Tibial nerve (tissue), 4 donors: ENCODE data around the gene ANKS1A. TPM values are rescaled to one million over a fixed set of nuclear protein-coding genes. Genes with fewer than 3 reads are reported as not detected.
"Not testable (repeated sequence)": the region's sequence is repeated elsewhere in the genome, so short reads cannot be mapped to it uniquely, and the experiment has no call there.

Source experiments
- DNase-seq, 2 donors: peaks; one replicate each; pipeline ENCODE4 v3.0.0-alpha.2; 2019; ENCODE audit warnings: low spot score in 2 of 2
- H3K27ac ChIP-seq, 4 donors: fragments of 200-600 bp; sonication (generic) in 3 of 4; one replicate each; pipeline ENCODE4 v1.5.1; 2017 to 2019; ENCODE audit warnings: mild to moderate bottlenecking in 1 of 4
- H3K27me3 ChIP-seq, 2 donors: fragments of 200-600 bp; sonication (generic) in 1 of 2; one replicate each; pipeline versions ENCODE4 v1.5.1 to v1.6.0; 2017 to 2019
- H3K36me3 ChIP-seq, 3 donors: fragments of 200-600 bp; sonication (generic); one replicate each; pipeline ENCODE4 v1.5.1; 2018 to 2019
- H3K4me1 ChIP-seq, 4 donors: fragments of 200-600 bp; sonication (generic) in 3 of 4; one replicate each; pipeline ENCODE4 v1.5.1; 2017 to 2019
- H3K4me3 ChIP-seq, 4 donors: fragments of 200-600 bp; sonication (generic) in 3 of 4; one replicate each; pipeline ENCODE4 v1.5.1; 2017 to 2019; ENCODE audit warnings: mild to moderate bottlenecking in 1 of 4, moderate library complexity in 1 of 4
- H3K9me3 ChIP-seq, 4 donors: fragments of 200-600 bp; sonication (generic) in 3 of 4; one replicate each; pipeline ENCODE4 v1.5.1; 2017 to 2019
- CTCF ChIP-seq, 5 experiments: fragments of 200-600 bp in 3 of 5; fragments of 450-650 bp in 2 of 5; sonication (generic) in 3 of 5; IDR thresholded peaks; one replicate each; pipeline ENCODE4 v1.5.1; 2016 to 2019; ENCODE audit warnings: antibody characterized with exemption in 5 of 5, mild to moderate bottlenecking in 3 of 5, moderate library complexity in 2 of 5
- EP300 ChIP-seq, 2 donors: sonication (generic); formaldehyde crosslinking; IDR thresholded peaks; one replicate each; pipeline ENCODE4 v1.6.1; 2017; ENCODE audit warnings: antibody characterized with exemption in 2 of 2, mild to moderate bottlenecking in 1 of 2
- POLR2A ChIP-seq, 2 donors: fragments of 450-650 bp; IDR thresholded peaks; one replicate each; pipeline ENCODE4 v1.6.1; 2017; ENCODE audit warnings: antibody characterized with exemption in 2 of 2, mild to moderate bottlenecking in 2 of 2, moderate library complexity in 2 of 2
- WGBS, 2 donors: methylation state at CpG; one replicate each; pipeline ENCODE4 v1.1.5; 2018; 5-methylcytosine and 5-hydroxymethylcytosine counted together
- total RNA-seq, 4 donors: library from RNA; depleted of rRNA; stranded (reverse); fragments of >200 nt; gene quantifications; one replicate each; pipeline ENCODE4 v1.1.0, GENCODE V29; 2016

ANKS1A gene
- total RNA-seq, 4 donors from 2014 or later = 39.3 to 55.9 (median 44.0) TPM

- Histone ChIP-seq H3K4me1 (peaks cover 0 to 9% (median 0%) of the 10 kb centered on the region in 4 donors), H3K9me3 (no peaks in the 10 kb centered on the region), H3K27ac (no peak overlapping the region), H3K27me3 (no peaks in the 10 kb centered on the region), H3K36me3 (no peaks in the 10 kb centered on the region), H3K4me3 (no peak overlapping the region)
- no peak for DNase-seq
- TF ChIP-seq CTCF (IDR thresholded peaks at IDR 0.05) (no peak), POLR2A (IDR thresholded peaks at IDR 0.05) (no peak), EP300 (IDR thresholded peaks at IDR 0.05) (no peak)
Observed at GRCh38 chr6:34926655-34927054, 37.6 kb downstream of the ANKS1A start.

- 71 to 75% methylated on average over 3 of the region's 3 CpGs for WGBS, 2 donors
- TF ChIP-seq POLR2A (IDR thresholded peaks at IDR 0.05) (no peak), EP300 (IDR thresholded peaks at IDR 0.05) (no peak), CTCF (IDR thresholded peaks at IDR 0.05) (no peak)
- Histone ChIP-seq H3K4me3 (no peak overlapping the region), H3K36me3 (no peaks in the 10 kb centered on the region), H3K27me3 (no peaks in the 10 kb centered on the region), H3K9me3 (no peaks in the 10 kb centered on the region), H3K4me1 (peaks cover 0 to 9% (median 0%) of the 10 kb centered on the region in 4 donors), H3K27ac (no peak overlapping the region)
- no peak for DNase-seq
Observed at GRCh38 chr6:34928220-34928619, 39.2 kb downstream of the ANKS1A start.

GRCh38 chr6:34928695-34929094 lies 39.6 kb downstream of the ANKS1A start:
- 73 to 88% methylated on average over 1 of the region's 1 CpG for WGBS, 2 donors
- DNase-seq = no peak
- no peak overlapping the region for H3K4me3 ChIP-seq
- H3K36me3 ChIP-seq = no peaks in the 10 kb centered on the region
- H3K9me3 ChIP-seq = no peaks in the 10 kb centered on the region
- peaks cover 0 to 9% (median 0%) of the 10 kb centered on the region in 4 donors for H3K4me1 ChIP-seq
- H3K27ac ChIP-seq = no peak overlapping the region
- TF ChIP-seq POLR2A (IDR thresholded peaks at IDR 0.05) = no peak
- TF ChIP-seq EP300 (IDR thresholded peaks at IDR 0.05) = no peak
- no peak for TF ChIP-seq CTCF (IDR thresholded peaks at IDR 0.05)
- H3K27me3 ChIP-seq = no peaks in the 10 kb centered on the region

- peaks cover 0 to 14% (median 2%) of the 10 kb centered on the region in 4 donors for H3K4me1 ChIP-seq
- 89 to 93% methylated on average over 4 of the region's 4 CpGs for WGBS, 2 donors
- H3K36me3 ChIP-seq = no peaks in the 10 kb centered on the region
- DNase-seq = no peak
- no peak overlapping the region for H3K4me3 ChIP-seq
- H3K9me3 ChIP-seq = no peaks in the 10 kb centered on the region
- no peak for TF ChIP-seq EP300 (IDR thresholded peaks at IDR 0.05)
- no peak for TF ChIP-seq POLR2A (IDR thresholded peaks at IDR 0.05)
- no peak for TF ChIP-seq CTCF (IDR thresholded peaks at IDR 0.05)
- H3K27ac ChIP-seq = no peak overlapping the region
- no peaks in the 10 kb centered on the region for H3K27me3 ChIP-seq
Observed at GRCh38 chr6:34929241-34929978, 40.4 kb downstream of the ANKS1A start.

GRCh38 chr6:34930221-34930620 lies 41.2 kb downstream of the ANKS1A start:
- DNase-seq = no peak
- Histone ChIP-seq H3K27ac (no peak overlapping the region), H3K4me3 (no peak overlapping the region), H3K9me3 (no peaks in the 10 kb centered on the region), H3K27me3 (no peaks in the 10 kb centered on the region), H3K4me1 (peaks cover 0 to 21% (median 5%) of the 10 kb centered on the region in 4 donors), H3K36me3 (no peaks in the 10 kb centered on the region)
- TF ChIP-seq EP300 (IDR thresholded peaks at IDR 0.05) (no peak), POLR2A (IDR thresholded peaks at IDR 0.05) (no peak), CTCF (IDR thresholded peaks at IDR 0.05) (no peak)
- 81 to 87% methylated on average over 3 of the region's 3 CpGs for WGBS, 2 donors

GRCh38 chr6:34932202-34932601 lies 43.1 kb downstream of the ANKS1A start:
- H3K4me1 ChIP-seq = peaks cover 0 to 21% (median 5%) of the 10 kb centered on the region in 4 donors
- not testable (repeated sequence) for H3K4me3 ChIP-seq, H3K9me3 ChIP-seq, H3K27me3 ChIP-seq, DNase-seq, H3K36me3 ChIP-seq, H3K27ac ChIP-seq
- WGBS, 2 donors = 98% methylated on average over 12 of the region's 12 CpGs
